Neural cell (in vitro differentiated cells): ENCODE data around the gene INS.

Source experiments
- EP300 ChIP-seq: fragments of 450-650 bp; conservative IDR thresholded peaks from 2 replicates; pipeline ENCODE4 v1.6.1; 2014; ENCODE audit warnings: antibody characterized with exemption, mild to moderate bottlenecking, moderate library complexity; ENCODE audit not compliant: poor library complexity, severe bottlenecking
- EZH2 ChIP-seq: fragments of 200-600, 300-800 bp; shearing (Covaris generic), sonication (generic); IDR thresholded peaks from 2 replicates; pipeline ENCODE4 v1.6.1; 2014; ENCODE audit warnings: antibody characterized with exemption, low read length, borderline replicate concordance, mild to moderate bottlenecking; ENCODE audit not compliant: insufficient read depth, poor library complexity, severe bottlenecking
- MXI1 ChIP-seq: fragments of 450-650 bp; conservative IDR thresholded peaks from 2 replicates; pipeline ENCODE4 v1.6.1; 2014; ENCODE audit warnings: antibody characterized with exemption, mild to moderate bottlenecking; ENCODE audit not compliant: poor library complexity, severe bottlenecking
- POLR2AphosphoS5 ChIP-seq: IDR thresholded peaks from 2 replicates; pipeline ENCODE4 v1.6.1; 2012
- RAD21 ChIP-seq: fragments of 450-650 bp; conservative IDR thresholded peaks from 2 replicates; pipeline ENCODE4 v1.6.1; 2014; ENCODE audit warnings: antibody characterized with exemption, mild to moderate bottlenecking, moderate library complexity
- SMC3 ChIP-seq: fragments of 450-650 bp; conservative IDR thresholded peaks from 2 replicates; pipeline ENCODE4 v1.6.1; 2014; ENCODE audit warnings: antibody characterized with exemption, mild to moderate bottlenecking, moderate library complexity; ENCODE audit not compliant: poor library complexity
- TAF1 ChIP-seq: IDR thresholded peaks from 2 replicates; pipeline ENCODE4 v1.6.1; 2012; ENCODE audit warnings: low read depth
- TF ChIP-seq, protein P1 (sequence below): fragments of 450-650 bp; IDR thresholded peaks from 2 replicates; pipeline ENCODE4 v1.5.1; 2014; ENCODE audit warnings: antibody characterized with exemption, mild to moderate bottlenecking, moderate library complexity; ENCODE audit not compliant: poor library complexity, severe bottlenecking
- TF ChIP-seq, protein P2 (sequence below): IDR thresholded peaks from 2 replicates; pipeline ENCODE4 v1.6.1; 2012; ENCODE audit warnings: borderline replicate concordance

DNA sequence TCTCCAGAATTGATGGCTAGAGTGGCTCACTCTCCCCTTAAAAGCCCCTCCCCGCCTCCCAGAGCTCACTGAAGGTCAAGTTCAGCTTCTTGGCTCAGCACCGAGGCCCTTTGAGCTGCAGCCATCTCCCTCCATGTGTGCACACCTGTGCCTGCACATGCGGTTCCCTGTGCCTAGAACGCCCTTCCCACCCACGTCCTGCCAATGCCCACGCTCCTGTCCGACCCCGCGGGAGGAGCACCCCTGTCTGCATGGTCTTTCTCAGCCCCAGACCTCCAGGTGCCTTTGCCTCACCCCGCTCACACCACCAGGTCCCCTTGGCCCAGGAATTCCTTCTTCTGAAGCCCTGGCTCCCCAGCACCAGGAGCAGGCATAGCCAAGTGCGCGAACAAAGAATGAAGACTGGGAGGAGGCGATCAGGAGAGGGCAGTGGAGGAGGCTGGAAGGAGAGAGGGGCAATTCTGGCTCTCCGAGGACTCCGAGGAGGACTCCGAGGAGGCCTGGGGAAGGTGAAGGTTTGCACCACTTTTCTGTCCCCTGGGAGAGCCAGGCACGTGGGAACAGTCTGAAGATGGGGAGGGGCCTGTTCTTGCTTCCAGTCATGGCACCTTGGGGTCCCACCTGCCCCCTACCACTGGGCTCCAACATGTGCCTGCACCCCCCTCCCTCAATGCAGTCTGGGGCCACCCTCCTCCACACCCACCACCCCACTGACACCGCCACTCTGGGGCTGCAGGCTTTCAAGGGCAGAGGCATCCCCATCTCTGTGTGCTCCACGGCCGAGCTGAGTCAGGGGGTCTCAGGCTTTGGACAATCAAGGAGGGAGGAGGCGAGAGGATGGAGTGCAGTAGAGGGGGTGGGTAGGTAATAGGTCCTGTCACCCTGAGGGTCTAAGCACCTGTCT, 39.5 kb downstream of the INS start:
- TF ChIP-seq, protein P1, sequence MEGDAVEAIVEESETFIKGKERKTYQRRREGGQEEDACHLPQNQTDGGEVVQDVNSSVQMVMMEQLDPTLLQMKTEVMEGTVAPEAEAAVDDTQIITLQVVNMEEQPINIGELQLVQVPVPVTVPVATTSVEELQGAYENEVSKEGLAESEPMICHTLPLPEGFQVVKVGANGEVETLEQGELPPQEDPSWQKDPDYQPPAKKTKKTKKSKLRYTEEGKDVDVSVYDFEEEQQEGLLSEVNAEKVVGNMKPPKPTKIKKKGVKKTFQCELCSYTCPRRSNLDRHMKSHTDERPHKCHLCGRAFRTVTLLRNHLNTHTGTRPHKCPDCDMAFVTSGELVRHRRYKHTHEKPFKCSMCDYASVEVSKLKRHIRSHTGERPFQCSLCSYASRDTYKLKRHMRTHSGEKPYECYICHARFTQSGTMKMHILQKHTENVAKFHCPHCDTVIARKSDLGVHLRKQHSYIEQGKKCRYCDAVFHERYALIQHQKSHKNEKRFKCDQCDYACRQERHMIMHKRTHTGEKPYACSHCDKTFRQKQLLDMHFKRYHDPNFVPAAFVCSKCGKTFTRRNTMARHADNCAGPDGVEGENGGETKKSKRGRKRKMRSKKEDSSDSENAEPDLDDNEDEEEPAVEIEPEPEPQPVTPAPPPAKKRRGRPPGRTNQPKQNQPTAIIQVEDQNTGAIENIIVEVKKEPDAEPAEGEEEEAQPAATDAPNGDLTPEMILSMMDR: no peak
- TF ChIP-seq RAD21 (no peak), TAF1 (no peak), MXI1 (no peak), EP300 (no peak), POLR2AphosphoS5 (no peak), SMC3 (no peak), EZH2 (no peak)
- TF ChIP-seq, protein P2, sequence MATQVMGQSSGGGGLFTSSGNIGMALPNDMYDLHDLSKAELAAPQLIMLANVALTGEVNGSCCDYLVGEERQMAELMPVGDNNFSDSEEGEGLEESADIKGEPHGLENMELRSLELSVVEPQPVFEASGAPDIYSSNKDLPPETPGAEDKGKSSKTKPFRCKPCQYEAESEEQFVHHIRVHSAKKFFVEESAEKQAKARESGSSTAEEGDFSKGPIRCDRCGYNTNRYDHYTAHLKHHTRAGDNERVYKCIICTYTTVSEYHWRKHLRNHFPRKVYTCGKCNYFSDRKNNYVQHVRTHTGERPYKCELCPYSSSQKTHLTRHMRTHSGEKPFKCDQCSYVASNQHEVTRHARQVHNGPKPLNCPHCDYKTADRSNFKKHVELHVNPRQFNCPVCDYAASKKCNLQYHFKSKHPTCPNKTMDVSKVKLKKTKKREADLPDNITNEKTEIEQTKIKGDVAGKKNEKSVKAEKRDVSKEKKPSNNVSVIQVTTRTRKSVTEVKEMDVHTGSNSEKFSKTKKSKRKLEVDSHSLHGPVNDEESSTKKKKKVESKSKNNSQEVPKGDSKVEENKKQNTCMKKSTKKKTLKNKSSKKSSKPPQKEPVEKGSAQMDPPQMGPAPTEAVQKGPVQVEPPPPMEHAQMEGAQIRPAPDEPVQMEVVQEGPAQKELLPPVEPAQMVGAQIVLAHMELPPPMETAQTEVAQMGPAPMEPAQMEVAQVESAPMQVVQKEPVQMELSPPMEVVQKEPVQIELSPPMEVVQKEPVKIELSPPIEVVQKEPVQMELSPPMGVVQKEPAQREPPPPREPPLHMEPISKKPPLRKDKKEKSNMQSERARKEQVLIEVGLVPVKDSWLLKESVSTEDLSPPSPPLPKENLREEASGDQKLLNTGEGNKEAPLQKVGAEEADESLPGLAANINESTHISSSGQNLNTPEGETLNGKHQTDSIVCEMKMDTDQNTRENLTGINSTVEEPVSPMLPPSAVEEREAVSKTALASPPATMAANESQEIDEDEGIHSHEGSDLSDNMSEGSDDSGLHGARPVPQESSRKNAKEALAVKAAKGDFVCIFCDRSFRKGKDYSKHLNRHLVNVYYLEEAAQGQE: no peak
